MM.1S (cell line): ENCODE data around the gene PRKG1.

Experiments
- DNase-seq: peaks from one replicate; pipeline ENCODE4 v3.0.0-alpha.2; 2015
- H2AFZ ChIP-seq: fragments of 300-600 bp; sonication (generic); 2 replicates; pipeline ENCODE4 v1.6.0; 2016; ENCODE audit warnings: antibody characterized with exemption, low read length
- H3F3A ChIP-seq: fragments of 300-600 bp; sonication (generic); 2 replicates; pipeline ENCODE4 v1.6.1; 2016; ENCODE audit warnings: mild to moderate bottlenecking, antibody characterized with exemption, low read length, moderate library complexity, mixed read lengths; ENCODE audit not compliant: insufficient read depth
- H3K27ac ChIP-seq: fragments of 300-600 bp; sonication (generic); 2 replicates; pipeline ENCODE4 v1.5.1; 2016; ENCODE audit warnings: mild to moderate bottlenecking, low read length
- H3K27me3 ChIP-seq: fragments of 300-600 bp; sonication (generic); replicated peaks from 2 replicates; pipeline ENCODE4 v1.6.0; 2016; ENCODE audit warnings: low read length; ENCODE audit not compliant: insufficient read depth
- H3K36me3 ChIP-seq: fragments of 300-600 bp; sonication (generic); replicated peaks from 2 replicates; pipeline ENCODE4 v1.6.1; 2016; ENCODE audit warnings: mild to moderate bottlenecking, low read length, mixed read lengths; ENCODE audit not compliant: insufficient read depth
- H3K4me1 ChIP-seq: fragments of 300-600 bp; sonication (generic); 2 replicates; pipeline ENCODE4 v1.6.1; 2016; ENCODE audit warnings: low read length, mixed read lengths
- H3K4me2 ChIP-seq: fragments of 300-600 bp; sonication (generic); 2 replicates; pipeline ENCODE4 v1.6.0; 2016; ENCODE audit warnings: low read depth, low read length
- H3K4me3 ChIP-seq: fragments of 300-600 bp; sonication (generic); 2 replicates; pipeline ENCODE4 v1.5.1; 2016; ENCODE audit warnings: low read length, mixed read lengths
- H3K79me2 ChIP-seq: fragments of 300-600 bp; sonication (generic); 2 replicates; pipeline ENCODE4 v1.6.1; 2016; ENCODE audit warnings: mixed run types, low read length, mixed read lengths
- H3K9ac ChIP-seq: fragments of 300-600 bp; sonication (generic); 2 replicates; pipeline ENCODE4 v1.6.1; 2016; ENCODE audit warnings: low read length, mixed read lengths
- H3K9me2 ChIP-seq: fragments of 300-600 bp; sonication (generic); replicated peaks from 2 replicates; pipeline ENCODE4 v1.6.1; 2016; ENCODE audit warnings: mild to moderate bottlenecking, low read length, mixed read lengths; ENCODE audit not compliant: insufficient read depth
- H3K9me3 ChIP-seq: fragments of 300-600 bp; sonication (generic); replicated peaks from 2 replicates; pipeline ENCODE4 v1.6.1; 2016; ENCODE audit warnings: mild to moderate bottlenecking, low read length, mixed read lengths; ENCODE audit not compliant: insufficient read depth
- H4K20me1 ChIP-seq: fragments of 300-600 bp; sonication (generic); 2 replicates; pipeline ENCODE4 v1.6.1; 2016; ENCODE audit warnings: mild to moderate bottlenecking, low read length, moderate library complexity, mixed read lengths; ENCODE audit not compliant: insufficient read depth
- EZH2 ChIP-seq: fragments of 300-600 bp; sonication (generic); optimal IDR thresholded peaks from 2 replicates; pipeline ENCODE3; 2017; ENCODE audit warnings: low read depth, mild to moderate bottlenecking, antibody characterized with exemption, low read length, mixed read lengths
- EZH2phosphoT487 ChIP-seq: fragments of 300-600 bp; sonication (generic); IDR thresholded peaks from 2 replicates; pipeline ENCODE4 v1.6.1; 2018; ENCODE audit warnings: antibody characterized with exemption, low read length
- TF ChIP-seq, protein P1 (sequence below): fragments of 300-600 bp; sonication (generic); IDR thresholded peaks from 2 replicates; pipeline ENCODE4 v1.5.1; 2016; ENCODE audit warnings: antibody characterized with exemption, low read length, mixed read lengths

PRKG1 gene

DNA sequence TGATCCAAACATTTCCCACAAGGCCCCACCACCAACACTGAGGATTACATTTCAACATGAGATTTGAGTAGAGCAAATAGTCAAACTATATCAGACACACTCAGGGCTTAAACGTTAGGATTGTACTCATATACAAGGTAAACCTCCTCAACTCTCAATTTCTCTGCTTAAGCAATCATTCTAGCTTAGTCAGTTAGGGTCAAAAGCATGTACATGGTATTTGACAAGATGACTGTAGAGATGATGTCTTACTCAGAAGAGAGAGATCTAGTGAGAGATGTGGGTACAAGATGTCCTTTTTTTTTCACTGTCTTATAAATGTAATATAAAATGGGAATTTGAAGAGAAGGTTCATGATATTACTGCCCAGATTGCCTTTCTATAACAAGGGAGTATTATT lies 270.1 kb downstream of the PRKG1 start:
- H3K4me2 ChIP-seq, result no peak overlapping the region
- no peaks in the 10 kb centered on the region for H3F3A ChIP-seq
- no peaks in the 10 kb centered on the region for H3K27me3 ChIP-seq
- H4K20me1 ChIP-seq, result no peaks in the 10 kb centered on the region
- H3K27ac ChIP-seq, result no peak overlapping the region
- no peaks in the 10 kb centered on the region for H3K36me3 ChIP-seq
- no peak overlapping the region for H3K9ac ChIP-seq
- TF ChIP-seq, protein P1, sequence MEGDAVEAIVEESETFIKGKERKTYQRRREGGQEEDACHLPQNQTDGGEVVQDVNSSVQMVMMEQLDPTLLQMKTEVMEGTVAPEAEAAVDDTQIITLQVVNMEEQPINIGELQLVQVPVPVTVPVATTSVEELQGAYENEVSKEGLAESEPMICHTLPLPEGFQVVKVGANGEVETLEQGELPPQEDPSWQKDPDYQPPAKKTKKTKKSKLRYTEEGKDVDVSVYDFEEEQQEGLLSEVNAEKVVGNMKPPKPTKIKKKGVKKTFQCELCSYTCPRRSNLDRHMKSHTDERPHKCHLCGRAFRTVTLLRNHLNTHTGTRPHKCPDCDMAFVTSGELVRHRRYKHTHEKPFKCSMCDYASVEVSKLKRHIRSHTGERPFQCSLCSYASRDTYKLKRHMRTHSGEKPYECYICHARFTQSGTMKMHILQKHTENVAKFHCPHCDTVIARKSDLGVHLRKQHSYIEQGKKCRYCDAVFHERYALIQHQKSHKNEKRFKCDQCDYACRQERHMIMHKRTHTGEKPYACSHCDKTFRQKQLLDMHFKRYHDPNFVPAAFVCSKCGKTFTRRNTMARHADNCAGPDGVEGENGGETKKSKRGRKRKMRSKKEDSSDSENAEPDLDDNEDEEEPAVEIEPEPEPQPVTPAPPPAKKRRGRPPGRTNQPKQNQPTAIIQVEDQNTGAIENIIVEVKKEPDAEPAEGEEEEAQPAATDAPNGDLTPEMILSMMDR, result no peak
- no peak for TF ChIP-seq EZH2phosphoT487
- H3K4me3 ChIP-seq, result no peak overlapping the region
- no peak overlapping the region for H2AFZ ChIP-seq
- DNase-seq, result no peak
- no peaks in the 10 kb centered on the region for H3K9me2 ChIP-seq
- H3K79me2 ChIP-seq, result no peaks in the 10 kb centered on the region
- no peaks in the 10 kb centered on the region for H3K9me3 ChIP-seq
- no peaks in the 10 kb centered on the region for H3K4me1 ChIP-seq

DNA sequence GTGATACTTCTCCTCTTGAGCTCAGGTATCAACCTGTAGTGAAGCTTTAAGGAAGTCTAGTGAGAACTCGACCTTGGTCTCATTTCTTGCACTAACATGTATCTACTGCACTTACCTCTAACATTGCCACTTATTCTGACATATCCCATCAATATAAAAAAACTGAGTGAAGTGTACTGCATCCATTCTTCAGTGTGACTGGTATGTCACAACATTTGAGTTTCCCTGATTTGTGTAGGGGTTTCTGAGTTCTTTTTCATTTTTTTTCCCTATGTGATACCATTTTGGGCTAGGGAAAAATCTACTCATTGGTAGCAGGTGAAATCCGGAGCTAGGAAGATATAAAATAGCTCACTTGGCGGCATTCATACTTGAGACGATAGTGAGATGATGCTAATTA lies 274.3 kb downstream of the PRKG1 start:
- Histone ChIP-seq H3K27me3 (no peaks in the 10 kb centered on the region), H3K9me3 (no peaks in the 10 kb centered on the region), H3K4me2 (no peak overlapping the region), H3K4me3 (no peak overlapping the region), H2AFZ (no peak overlapping the region), H3K79me2 (no peaks in the 10 kb centered on the region), H3K9ac (no peak overlapping the region), H3F3A (no peaks in the 10 kb centered on the region), H4K20me1 (no peaks in the 10 kb centered on the region), H3K27ac (no peak overlapping the region), H3K9me2 (no peaks in the 10 kb centered on the region), H3K4me1 (no peaks in the 10 kb centered on the region), H3K36me3 (no peaks in the 10 kb centered on the region)
- no peak for DNase-seq
- TF ChIP-seq EZH2, result no peak
- TF ChIP-seq EZH2phosphoT487, result no peak
- TF ChIP-seq, protein P1, result no peak

DNA sequence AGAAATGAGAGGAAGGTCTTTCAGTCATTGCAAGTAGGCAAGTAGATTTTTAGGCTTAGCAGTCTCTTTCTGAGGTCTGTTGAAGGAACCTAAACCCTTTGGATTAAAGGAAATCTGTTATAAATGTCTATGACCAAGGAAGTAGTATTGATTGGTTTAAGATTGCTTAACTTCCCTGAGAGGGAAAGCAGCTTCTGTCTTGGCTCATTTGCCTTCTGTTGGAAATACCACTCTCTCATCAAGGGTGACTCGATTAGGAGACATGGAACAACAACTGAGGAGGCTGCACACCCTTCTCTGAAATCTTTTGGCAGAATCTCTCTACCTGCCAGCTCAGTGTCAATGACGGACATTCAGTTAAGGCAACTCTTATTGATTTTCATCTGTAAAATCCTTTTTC lies 282.9 kb downstream of the PRKG1 start:
- Histone ChIP-seq H2AFZ (no peak overlapping the region), H3K4me2 (no peak overlapping the region), H3K27me3 (no peaks in the 10 kb centered on the region), H3K36me3 (no peaks in the 10 kb centered on the region), H3K9me2 (no peaks in the 10 kb centered on the region), H3K9ac (no peak overlapping the region), H3K4me3 (no peak overlapping the region), H3K79me2 (no peaks in the 10 kb centered on the region), H3K9me3 (no peaks in the 10 kb centered on the region), H3K27ac (no peak overlapping the region), H3F3A (no peaks in the 10 kb centered on the region), H3K4me1 (no peaks in the 10 kb centered on the region), H4K20me1 (no peaks in the 10 kb centered on the region)
- DNase-seq, result no peak
- TF ChIP-seq EZH2 (no peak), EZH2phosphoT487 (no peak)
- TF ChIP-seq, protein P1, result no peak
